CD4-positive, alpha-beta memory T cell (primary cell): ENCODE results near the gene MAPK8IP1. TPM values are rescaled to one million over a fixed set of nuclear protein-coding genes. Genes with fewer than 3 reads are reported as not detected.
A peak's percentile ranks its signal among the peaks of the same experiment; 100 is the strongest.

Source experiments
- CTCF ChIA-PET: fragments of 350-600 bp; sonication (Branson Sonifier 250); formaldehyde crosslinking; loops from one replicate; lab custom pipeline; 2021; ENCODE audit warnings: inconsistent platforms; ENCODE audit not compliant: partially characterized antibody; lab: Charles Lee
- POLR2A ChIA-PET: fragments of 350-600 bp; sonication (Branson Sonifier 250); formaldehyde crosslinking; loops from one replicate; lab custom pipeline; 2021; ENCODE audit not compliant: partially characterized antibody; lab: Charles Lee
- DNase-seq, 5 donors: peaks; one replicate each; pipeline versions ENCODE4 v3.0.0 to v3.0.0-alpha.2; 2020 to 2022; ENCODE audit warnings: mixed read lengths in 1 of 5
- H3K27ac ChIP-seq: one replicate; pipeline ENCODE4 v1.7.0; 2013; ENCODE audit warnings: low read depth, low read length
- H3K27me3 ChIP-seq: 2 replicates; pipeline ENCODE4 v1.7.0; 2013; ENCODE audit warnings: mild to moderate bottlenecking, low read length, moderate library complexity; ENCODE audit not compliant: insufficient read depth
- H3K36me3 ChIP-seq: 2 replicates; pipeline ENCODE4 v1.7.0; 2013; ENCODE audit warnings: mild to moderate bottlenecking, low read length, moderate library complexity; ENCODE audit not compliant: insufficient read depth
- H3K4me1 ChIP-seq: 2 replicates; pipeline ENCODE4 v1.7.0; 2013; ENCODE audit warnings: mild to moderate bottlenecking, low read length, moderate library complexity; ENCODE audit not compliant: insufficient read depth
- H3K4me3 ChIP-seq, 2 donors: one replicate each; pipeline ENCODE4 v1.7.0; 2013; ENCODE audit warnings: low read length in 2 of 2, mild to moderate bottlenecking in 1 of 2
- H3K9me3 ChIP-seq, 2 donors: one replicate each; pipeline ENCODE4 v1.7.0; 2013; ENCODE audit warnings: low read length in 2 of 2, control low read depth in 1 of 2; ENCODE audit not compliant: control insufficient read depth in 1 of 2
- H3K27ac Mint-ChIP-seq, 7 donors: one replicate each; pipeline ENCODE4 v1.8.0; 2020 to 2021; ENCODE audit warnings: mixed read lengths in 7 of 7, mild to moderate bottlenecking in 6 of 7, inconsistent platforms in 3 of 7, moderate library complexity in 3 of 7
- H3K27me3 Mint-ChIP-seq, 2 donors: one replicate each; pipeline ENCODE4 v1.8.0; 2020 to 2021; ENCODE audit warnings: mixed read lengths in 2 of 2
- H3K36me3 Mint-ChIP-seq, 2 donors: one replicate each; pipeline ENCODE4 v1.8.0; 2020 to 2021; ENCODE audit warnings: mixed read lengths in 2 of 2, inconsistent platforms in 1 of 2, mild to moderate bottlenecking in 1 of 2
- H3K4me1 Mint-ChIP-seq, 4 donors: one replicate each; pipeline ENCODE4 v1.8.0; 2020 to 2021; ENCODE audit warnings: mixed read lengths in 4 of 4, mild to moderate bottlenecking in 1 of 4
- H3K4me3 Mint-ChIP-seq, 8 donors: one replicate each; pipeline ENCODE4 v1.8.0; 2020 to 2021; ENCODE audit warnings: mixed read lengths in 8 of 8, mild to moderate bottlenecking in 7 of 8, moderate library complexity in 6 of 8, inconsistent platforms in 3 of 8
- H3K9me3 Mint-ChIP-seq, 8 donors: one replicate each; pipeline ENCODE4 v1.8.0; 2020 to 2021; ENCODE audit warnings: mixed read lengths in 8 of 8, mild to moderate bottlenecking in 5 of 8, inconsistent platforms in 3 of 8, moderate library complexity in 1 of 8
- intact Hi-C: fragments of 100-400 bp; cut with micrococcal nuclease; formaldehyde crosslinking; loops from one replicate; pipeline ENCODE4 v1.15.1; 2023
- polyA plus RNA-seq, 2 donors: library from polyadenylated mRNA; unstranded; fragments of 300-500 nt; fragmentation: Illumina TruSeq; gene quantifications; one replicate each; pipeline ENCODE4 v1.2.3, GENCODE V29; 2021
- total RNA-seq, 2 experiments: library from RNA; stranded (reverse); gene quantifications; one replicate each; pipeline ENCODE4 v1.2.3, GENCODE V29; 2021

MAPK8IP1 gene
- total and polyA plus RNA-seq, 4 experiments from 2014 or later = 0.06 to 0.86 (median 0.40) TPM

GRCh38 chr11:45881708-45882368, 3.6 kb upstream of the MAPK8IP1 start:
- no peak overlapping the region for H3K27ac ChIP-seq
- Mint-ChIP-seq H3K4me1 (peaks cover 7 to 16% (median 11%) of the 10 kb centered on the region in 4 donors), H3K27ac (peak overlapping the region in 1 of 7 donors; percentile 52), H3K9me3 (peaks cover 0 to 2% (median 0%) of the 10 kb centered on the region in 8 donors), H3K4me3 (no peak overlapping the region), H3K27me3 (no peaks in the 10 kb centered on the region), H3K36me3 (peaks cover 43 to 46% of the 10 kb centered on the region in 2 donors)
- CTCF ChIA-PET = interaction anchor here (1.2 kb wide), 1 partner anchor 39 kb away, joined by 3 read pairs; no protein-coding TSS in a partner anchor
- peaks cover 5% of the 10 kb centered on the region for H3K4me1 ChIP-seq
- H3K36me3 ChIP-seq = peaks cover 32% of the 10 kb centered on the region
- POLR2A ChIA-PET = no interaction called here
- H3K9me3 ChIP-seq = no peaks in the 10 kb centered on the region
- no peaks in the 10 kb centered on the region for H3K27me3 ChIP-seq
- no peak overlapping the region for H3K4me3 ChIP-seq
- intact Hi-C loops = loop anchor here (10.0 kb wide), 1 partner anchor 513 kb away; the partner anchor contains the start of gene CHRM4
- no peak for DNase-seq

DNA sequence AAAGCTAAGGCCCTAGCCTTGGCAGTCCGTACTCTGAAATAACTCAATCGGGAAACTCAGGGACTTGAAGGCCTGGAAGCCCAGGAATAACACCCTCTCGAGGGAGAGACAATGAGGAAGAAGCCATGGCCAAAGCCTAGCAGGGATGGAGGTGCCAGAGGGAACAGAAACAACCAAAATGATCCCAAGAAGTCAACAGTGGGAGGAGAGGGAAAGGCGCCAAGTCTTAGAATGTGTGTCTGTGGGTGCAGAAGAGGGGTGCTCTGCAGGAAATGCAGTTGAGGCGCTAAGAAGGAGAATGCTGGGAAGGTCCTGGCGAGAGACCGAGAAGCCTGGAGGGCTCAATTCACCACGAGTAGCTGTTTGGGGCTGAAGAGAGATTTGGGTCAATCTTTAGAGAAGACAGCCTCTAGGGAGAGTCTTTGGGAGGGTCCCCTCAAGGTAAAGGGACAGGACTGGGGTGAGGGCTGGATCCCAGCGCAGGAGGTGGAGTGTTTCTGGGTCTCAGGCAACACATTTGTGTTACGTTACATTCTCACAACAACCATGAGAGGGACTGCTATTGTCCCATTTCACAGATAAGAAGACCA, 760 bp upstream of the MAPK8IP1 start:
- POLR2A ChIA-PET = interaction anchor here (1.3 kb wide), 1 partner anchor 31 kb away, joined by 3 read pairs; no protein-coding TSS in a partner anchor
- Mint-ChIP-seq H3K4me1 (peaks cover 8 to 16% (median 11%) of the 10 kb centered on the region in 4 donors), H3K9me3 (peaks cover 0 to 2% (median 0%) of the 10 kb centered on the region in 8 donors), H3K27me3 (peaks cover 0 to 3% of the 10 kb centered on the region in 2 donors), H3K27ac (peak overlapping the region in 6 of 7 donors; percentile 29 to 75 (median 52)), H3K4me3 (peak overlapping the region; percentile 69 to 84 (median 76)), H3K36me3 (peaks cover 21 to 23% of the 10 kb centered on the region in 2 donors)
- Histone ChIP-seq H3K4me3 (no peak overlapping the region), H3K9me3 (no peaks in the 10 kb centered on the region), H3K27me3 (no peaks in the 10 kb centered on the region), H3K27ac (no peak overlapping the region), H3K4me1 (peaks cover 5% of the 10 kb centered on the region), H3K36me3 (peaks cover 19% of the 10 kb centered on the region)
- no peak for DNase-seq
- intact Hi-C loops = loop anchor here (2.0 to 10.0 kb wide), 3 partner anchors 14 to 510 kb away; partner anchors contain the start of gene CHRM4
- CTCF ChIA-PET = no interaction called here

GRCh38 chr11:45885921-45886721, 670 bp downstream of the MAPK8IP1 start:
- CTCF ChIA-PET = interaction anchor here (0.9 kb wide), 1 partner anchor 115 kb away, joined by 3 read pairs; no protein-coding TSS in a partner anchor
- intact Hi-C loops = loop anchor here (2.0 to 10.0 kb wide), 3 partner anchors 13 to 509 kb away; partner anchors contain the start of gene CHRM4

GRCh38 chr11:45886816-45887520, 1.5 kb downstream of the MAPK8IP1 start:
- Mint-ChIP-seq H3K9me3 (peaks cover 0 to 2% (median 0%) of the 10 kb centered on the region in 8 donors), H3K27me3 (peaks cover 0 to 4% of the 10 kb centered on the region in 2 donors), H3K4me1 (peaks cover 8 to 16% (median 11%) of the 10 kb centered on the region in 4 donors), H3K4me3 (peak overlapping the region in 5 of 8 donors; percentile 39 to 52 (median 46)), H3K36me3 (peaks cover 6 to 10% of the 10 kb centered on the region in 2 donors), H3K27ac (peak overlapping the region in 1 of 7 donors; percentile 52)
- ChIA-PET POLR2A (no interaction called here), CTCF (interaction anchor here (0.9 kb wide), 1 partner anchor 115 kb away, joined by 3 read pairs; no protein-coding TSS in a partner anchor)
- peaks cover 5% of the 10 kb centered on the region for H3K4me1 ChIP-seq
- no peaks in the 10 kb centered on the region for H3K36me3 ChIP-seq
- H3K4me3 ChIP-seq = no peak overlapping the region
- intact Hi-C loops = loop anchor here (10.0 kb wide), 1 partner anchor 508 kb away; the partner anchor contains the start of gene CHRM4
- H3K27me3 ChIP-seq = no peaks in the 10 kb centered on the region
- no peaks in the 10 kb centered on the region for H3K9me3 ChIP-seq
- no peak overlapping the region for H3K27ac ChIP-seq
- DNase-seq = no peak

More at GRCh38 chr11:45885921-45886721, 670 bp downstream of the MAPK8IP1 start:
- no peaks in the 10 kb centered on the region for H3K9me3 ChIP-seq
- Mint-ChIP-seq H3K4me1 (peaks cover 8 to 16% (median 11%) of the 10 kb centered on the region in 4 donors), H3K27me3 (peaks cover 0 to 4% of the 10 kb centered on the region in 2 donors), H3K27ac (peak overlapping the region in 1 of 7 donors; percentile 52), H3K36me3 (peaks cover 10 to 12% of the 10 kb centered on the region in 2 donors), H3K4me3 (peak overlapping the region in 7 of 8 donors; percentile 15 to 60 (median 30)), H3K9me3 (peaks cover 0 to 2% (median 0%) of the 10 kb centered on the region in 8 donors)
- H3K4me3 ChIP-seq = no peak overlapping the region
- POLR2A ChIA-PET = no interaction called here
- no peaks in the 10 kb centered on the region for H3K27me3 ChIP-seq
- peaks cover 8% of the 10 kb centered on the region for H3K36me3 ChIP-seq
- DNase-seq = no peak
- H3K4me1 ChIP-seq = peaks cover 5% of the 10 kb centered on the region
- H3K27ac ChIP-seq = no peak overlapping the region

DNA sequence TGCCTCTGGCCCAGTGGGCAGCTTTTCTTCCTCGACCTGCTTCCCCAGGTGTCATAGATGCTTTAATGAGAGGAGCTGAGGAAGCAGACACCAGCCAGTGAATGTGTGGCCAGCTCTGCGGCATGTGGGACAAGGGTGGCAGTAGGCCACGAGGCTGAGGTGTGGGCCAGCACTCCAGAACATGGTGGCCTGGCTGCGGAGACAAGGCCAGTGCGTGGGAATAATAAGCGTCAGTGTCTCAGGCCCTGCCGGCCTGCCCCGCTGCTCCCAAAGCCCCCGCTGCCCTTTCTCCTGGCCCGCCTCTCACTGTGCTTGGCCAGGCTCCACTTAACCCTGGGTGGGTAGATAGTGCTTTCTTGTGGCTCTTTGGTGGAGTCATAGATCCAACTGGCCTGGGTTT, 2.1 kb downstream of the MAPK8IP1 start:
- H3K36me3 ChIP-seq = no peaks in the 10 kb centered on the region
- H3K27me3 ChIP-seq = no peaks in the 10 kb centered on the region
- Mint-ChIP-seq H3K27ac (peak overlapping the region in 1 of 7 donors; percentile 52), H3K4me3 (peak overlapping the region in 2 of 8 donors; percentile 43 to 46), H3K4me1 (peaks cover 8 to 16% (median 11%) of the 10 kb centered on the region in 4 donors), H3K9me3 (peaks cover 0 to 2% (median 0%) of the 10 kb centered on the region in 8 donors), H3K36me3 (peaks cover 1 to 4% of the 10 kb centered on the region in 2 donors), H3K27me3 (peaks cover 0 to 7% of the 10 kb centered on the region in 2 donors)
- no peak overlapping the region for H3K27ac ChIP-seq
- H3K9me3 ChIP-seq = no peaks in the 10 kb centered on the region
- no peak for DNase-seq
- H3K4me3 ChIP-seq = no peak overlapping the region
- ChIA-PET CTCF (no interaction called here), POLR2A (no interaction called here)
- intact Hi-C loops = loop anchor here (10.0 kb wide), 1 partner anchor 507 kb away; the partner anchor contains the start of gene CHRM4
- peaks cover 5% of the 10 kb centered on the region for H3K4me1 ChIP-seq

GRCh38 chr11:45889555-45889954, 4.1 kb downstream of the MAPK8IP1 start:
- Histone ChIP-seq H3K4me1 (peaks cover 5% of the 10 kb centered on the region), H3K27ac (no peak overlapping the region), H3K9me3 (no peaks in the 10 kb centered on the region), H3K27me3 (peaks cover under 1% of the 10 kb centered on the region), H3K4me3 (no peak overlapping the region), H3K36me3 (no peaks in the 10 kb centered on the region)
- intact Hi-C loops = loop anchor here (10.0 kb wide), 1 partner anchor 505 kb away; the partner anchor contains the start of gene CHRM4
- Mint-ChIP-seq H3K4me3 (no peak overlapping the region), H3K27ac (no peak overlapping the region), H3K4me1 (peaks cover 5 to 9% (median 8%) of the 10 kb centered on the region in 4 donors), H3K9me3 (no peaks in the 10 kb centered on the region), H3K36me3 (peaks cover 1 to 4% of the 10 kb centered on the region in 2 donors), H3K27me3 (peaks cover under 1 to 16% of the 10 kb centered on the region in 2 donors)
- ChIA-PET CTCF (no interaction called here), POLR2A (no interaction called here)
- no peak for DNase-seq
